OCI-LY3 (cell line): ENCODE results near the gene CNRIP1.

Source experiments
- H2AFZ ChIP-seq: fragments of 200-600, 300-600 bp; shearing (Covaris generic); 2 replicates; pipeline ENCODE4 v1.6.0; 2014; ENCODE audit warnings: antibody characterized with exemption, low read depth, low read length
- H3K27ac ChIP-seq: fragments of 200-600, 300-600 bp; sonication (generic); 2 replicates; pipeline ENCODE4 v1.5.1; 2014; ENCODE audit warnings: mild to moderate bottlenecking, low read length, moderate library complexity, mixed read lengths
- H3K27me3 ChIP-seq: fragments of 200-600, 300-600 bp; sonication (generic); 2 replicates; pipeline ENCODE4 v1.6.1; 2014; ENCODE audit warnings: low read depth, low read length, mixed read lengths
- H3K36me3 ChIP-seq: fragments of 200-600, 300-600 bp; sonication (generic); replicated peaks from 2 replicates; pipeline ENCODE3; 2014; ENCODE audit warnings: low read depth, low read length, mixed read lengths
- H3K4me1 ChIP-seq: fragments of 300-600, 200-600 bp; sonication (generic); 2 replicates; pipeline ENCODE4 v1.6.1; 2014; ENCODE audit warnings: low read length, mixed read lengths
- H3K4me2 ChIP-seq: fragments of 200-600, 300-600 bp; sonication (generic); 2 replicates; pipeline ENCODE4 v1.6.1; 2014; ENCODE audit warnings: low read length, mixed read lengths
- H3K4me3 ChIP-seq: fragments of 300-600, 200-600 bp; sonication (generic); 2 replicates; pipeline ENCODE4 v1.5.1; 2014; ENCODE audit warnings: antibody characterized with exemption, mild to moderate bottlenecking, low read length, moderate library complexity
- H3K79me2 ChIP-seq: fragments of 300-600, 200-600 bp; shearing (Covaris generic); 2 replicates; pipeline ENCODE4 v1.6.1; 2014; ENCODE audit warnings: mild to moderate bottlenecking, low read length, mixed read lengths
- H3K9ac ChIP-seq: fragments of 300-600, 200-600 bp; shearing (Covaris generic); 2 replicates; pipeline ENCODE4 v1.6.0; 2014; ENCODE audit warnings: mild to moderate bottlenecking, low read length, moderate library complexity
- H3K9me3 ChIP-seq: fragments of 200-600, 300-600 bp; shearing (Covaris generic); 2 replicates; pipeline ENCODE4 v1.6.1; 2014; ENCODE audit warnings: low read length, mixed read lengths; ENCODE audit not compliant: insufficient read depth
- H4K20me1 ChIP-seq: fragments of 200-600, 300-600 bp; sonication (generic); 2 replicates; pipeline ENCODE4 v1.6.1; 2016; ENCODE audit warnings: low read length, mixed read lengths; ENCODE audit not compliant: insufficient read depth
- CTCF ChIP-seq: fragments of 200-600, 300-600 bp; sonication (generic); IDR thresholded peaks from 2 replicates; pipeline ENCODE4 v1.5.1; 2014; ENCODE audit warnings: antibody characterized with exemption, low read length, low read depth
- EZH2phosphoT487 ChIP-seq: fragments of 200-600 bp; shearing (Covaris generic); IDR thresholded peaks from 2 replicates; pipeline ENCODE4 v1.6.1; 2018; ENCODE audit warnings: antibody characterized with exemption, mixed run types, low read depth

The CNRIP1 gene

GRCh38 chr2:68251855-68252399 lies 67.8 kb downstream of the CNRIP1 start:
- no peaks in the 10 kb centered on the region for H3K9me3 ChIP-seq
- H3K27ac ChIP-seq: peak overlapping the region; percentile 86
- no peaks in the 10 kb centered on the region for H3K27me3 ChIP-seq
- peak overlapping the region; percentile 94 for H3K4me2 ChIP-seq
- peaks cover 17% of the 10 kb centered on the region for H3K4me1 ChIP-seq
- H3K4me3 ChIP-seq: peak overlapping the region; percentile 99
- H3K79me2 ChIP-seq: peaks cover 58% of the 10 kb centered on the region
- no peak overlapping the region for H2AFZ ChIP-seq
- H3K9ac ChIP-seq: peak overlapping the region; percentile 97
- TF ChIP-seq CTCF (no peak), EZH2phosphoT487 (no peak)
- peaks cover 40% of the 10 kb centered on the region for H4K20me1 ChIP-seq
- peaks cover 17% of the 10 kb centered on the region for H3K36me3 ChIP-seq

- Histone ChIP-seq H3K4me1 (peaks cover 17% of the 10 kb centered on the region), H3K9ac (peak overlapping the region; percentile 97)
Observed at GRCh38 chr2:68251187-68251854, 68.4 kb downstream of the CNRIP1 start.

GRCh38 chr2:68250652-68251186 lies 69.0 kb downstream of the CNRIP1 start:
- no peak overlapping the region for H2AFZ ChIP-seq

More at GRCh38 chr2:68251187-68251854, 68.4 kb downstream of the CNRIP1 start:
- Histone ChIP-seq H3K9me3 (no peaks in the 10 kb centered on the region), H2AFZ (no peak overlapping the region), H4K20me1 (peaks cover 46% of the 10 kb centered on the region), H3K4me3 (peak overlapping the region; percentile 99), H3K36me3 (peaks cover 17% of the 10 kb centered on the region), H3K79me2 (peaks cover 64% of the 10 kb centered on the region), H3K4me2 (peak overlapping the region; percentile 94), H3K27me3 (no peaks in the 10 kb centered on the region), H3K27ac (peak overlapping the region; percentile 86)
- TF ChIP-seq EZH2phosphoT487 (no peak), CTCF (peak; percentile 54)

More at GRCh38 chr2:68250652-68251186, 69.0 kb downstream of the CNRIP1 start:
- Histone ChIP-seq H3K4me1 (peaks cover 17% of the 10 kb centered on the region), H3K36me3 (peaks cover 17% of the 10 kb centered on the region), H3K27ac (peak overlapping the region; percentile 86), H3K4me3 (peak overlapping the region; percentile 99), H4K20me1 (peaks cover 52% of the 10 kb centered on the region), H3K9me3 (no peaks in the 10 kb centered on the region), H3K27me3 (no peaks in the 10 kb centered on the region), H3K4me2 (peak overlapping the region; percentile 94), H3K79me2 (peaks cover 70% of the 10 kb centered on the region), H3K9ac (peak overlapping the region; percentile 97)
- TF ChIP-seq EZH2phosphoT487 (no peak), CTCF (no peak)
